GM10266 (cell line): ENCODE results near the gene TYMP.

Experiments
- DNase-seq: peaks from one replicate; pipeline ENCODE4 v3.0.0; 2012; ENCODE audit errors: extremely low spot score
- TF ChIP-seq, protein P1 (sequence below): IDR thresholded peaks from 2 replicates; pipeline ENCODE4 v1.5.1; 2012; ENCODE audit warnings: mild to moderate bottlenecking, low read depth; ENCODE audit not compliant: control insufficient read depth, insufficient read depth; ENCODE audit errors: missing control alignments

The TYMP gene

DNA sequence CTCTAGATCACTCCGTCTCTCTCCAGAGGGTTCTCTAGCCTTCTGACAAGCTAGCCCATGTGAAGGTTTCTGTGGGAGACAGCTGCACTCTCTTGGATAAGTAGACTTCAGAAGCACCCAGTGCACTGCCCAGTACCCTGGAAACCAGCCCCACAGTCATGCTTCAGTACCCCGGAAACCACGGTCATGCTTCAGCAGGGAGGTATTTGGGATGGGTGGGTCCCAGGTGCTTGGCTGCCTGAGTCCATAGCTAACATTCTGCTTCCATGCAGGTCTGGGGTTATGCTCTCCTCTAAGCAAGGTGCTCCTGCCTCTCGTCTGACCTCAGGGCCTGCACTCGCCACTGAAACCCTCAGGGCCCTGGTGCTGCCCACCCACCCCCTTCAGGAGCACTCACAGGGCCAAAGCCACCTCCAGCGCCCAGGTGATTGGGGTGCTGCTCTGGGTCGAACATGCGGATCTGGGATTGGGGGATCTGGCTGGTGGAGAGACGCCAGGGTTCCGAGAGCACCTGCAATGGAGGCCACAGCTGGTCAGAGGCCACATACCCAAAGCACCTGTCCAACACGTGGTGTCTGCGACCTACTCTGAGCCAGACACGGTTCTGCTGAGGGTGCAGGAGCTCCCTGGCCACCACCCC, 40.2 kb upstream of the TYMP start:
- no peak for DNase-seq
- TF ChIP-seq, protein P1, sequence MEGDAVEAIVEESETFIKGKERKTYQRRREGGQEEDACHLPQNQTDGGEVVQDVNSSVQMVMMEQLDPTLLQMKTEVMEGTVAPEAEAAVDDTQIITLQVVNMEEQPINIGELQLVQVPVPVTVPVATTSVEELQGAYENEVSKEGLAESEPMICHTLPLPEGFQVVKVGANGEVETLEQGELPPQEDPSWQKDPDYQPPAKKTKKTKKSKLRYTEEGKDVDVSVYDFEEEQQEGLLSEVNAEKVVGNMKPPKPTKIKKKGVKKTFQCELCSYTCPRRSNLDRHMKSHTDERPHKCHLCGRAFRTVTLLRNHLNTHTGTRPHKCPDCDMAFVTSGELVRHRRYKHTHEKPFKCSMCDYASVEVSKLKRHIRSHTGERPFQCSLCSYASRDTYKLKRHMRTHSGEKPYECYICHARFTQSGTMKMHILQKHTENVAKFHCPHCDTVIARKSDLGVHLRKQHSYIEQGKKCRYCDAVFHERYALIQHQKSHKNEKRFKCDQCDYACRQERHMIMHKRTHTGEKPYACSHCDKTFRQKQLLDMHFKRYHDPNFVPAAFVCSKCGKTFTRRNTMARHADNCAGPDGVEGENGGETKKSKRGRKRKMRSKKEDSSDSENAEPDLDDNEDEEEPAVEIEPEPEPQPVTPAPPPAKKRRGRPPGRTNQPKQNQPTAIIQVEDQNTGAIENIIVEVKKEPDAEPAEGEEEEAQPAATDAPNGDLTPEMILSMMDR: no peak

DNA sequence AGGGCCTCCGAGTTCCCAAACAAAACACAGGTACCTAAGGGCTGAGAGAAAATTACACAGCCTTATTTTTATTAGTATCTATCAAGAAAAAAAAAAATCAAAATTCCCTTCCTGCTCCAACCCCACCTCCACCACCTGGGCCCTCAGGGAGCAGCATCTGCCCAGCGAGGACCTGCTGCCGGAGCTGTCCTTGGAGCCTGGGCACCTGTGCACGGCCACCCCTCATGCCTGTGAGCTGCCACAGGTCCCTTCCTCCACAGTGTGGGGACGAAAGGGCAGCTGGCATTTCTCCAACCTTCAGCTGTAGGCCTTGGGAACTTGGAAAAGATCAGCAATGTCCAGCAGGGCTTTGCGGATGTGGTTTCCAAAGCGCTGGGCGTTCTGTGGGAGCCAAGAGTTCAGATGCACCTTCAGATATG, 39.2 kb upstream of the TYMP start:
- no peak for DNase-seq
- TF ChIP-seq, protein P1: no peak

DNA sequence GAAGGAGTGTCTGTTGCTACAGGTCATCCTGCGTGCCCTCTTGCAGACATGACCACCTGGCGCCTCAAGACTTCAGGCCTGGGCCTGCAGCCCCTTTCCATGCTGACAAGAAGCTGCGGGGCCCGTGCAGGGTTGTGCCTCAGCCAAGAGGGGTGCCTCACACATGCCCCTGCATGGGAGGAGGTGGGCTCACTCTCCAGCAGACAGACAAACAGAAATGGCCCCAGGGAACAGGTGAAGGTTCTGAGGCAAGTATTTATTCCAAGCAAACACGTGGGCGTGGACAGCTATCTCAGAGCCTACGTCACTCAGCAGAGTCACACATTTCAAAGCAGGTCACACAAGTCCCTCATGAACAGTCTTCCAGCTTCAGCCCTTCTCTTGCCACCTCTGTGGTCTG, 38.8 kb upstream of the TYMP start:
- no peak for DNase-seq
- TF ChIP-seq, protein P1: no peak

DNA sequence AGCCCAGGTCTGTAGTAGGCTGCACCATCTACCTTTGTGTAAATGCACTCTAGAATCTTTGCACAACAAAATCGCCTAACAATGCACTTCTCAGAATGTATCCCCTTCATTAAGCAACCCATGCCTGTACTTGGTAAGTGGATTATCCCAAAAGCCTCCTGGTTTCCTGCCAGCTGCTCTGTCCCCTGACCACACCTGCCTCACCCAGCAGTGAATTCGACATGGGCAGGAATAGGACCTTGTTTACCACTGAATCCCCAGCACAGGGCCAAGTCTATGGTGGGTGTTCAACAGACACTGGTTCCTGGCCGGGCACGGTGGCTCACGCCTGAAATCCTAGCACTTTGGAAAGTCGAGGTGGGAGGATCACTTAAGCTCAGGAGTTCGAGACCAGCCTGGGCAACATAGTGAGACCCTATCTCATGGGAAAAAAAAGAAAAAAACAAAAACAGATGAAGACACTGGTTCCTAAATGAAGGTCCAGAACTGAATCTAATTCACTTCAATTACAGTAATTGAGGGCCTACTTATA, 38.0 kb upstream of the TYMP start:
- TF ChIP-seq, protein P1: no peak

DNA sequence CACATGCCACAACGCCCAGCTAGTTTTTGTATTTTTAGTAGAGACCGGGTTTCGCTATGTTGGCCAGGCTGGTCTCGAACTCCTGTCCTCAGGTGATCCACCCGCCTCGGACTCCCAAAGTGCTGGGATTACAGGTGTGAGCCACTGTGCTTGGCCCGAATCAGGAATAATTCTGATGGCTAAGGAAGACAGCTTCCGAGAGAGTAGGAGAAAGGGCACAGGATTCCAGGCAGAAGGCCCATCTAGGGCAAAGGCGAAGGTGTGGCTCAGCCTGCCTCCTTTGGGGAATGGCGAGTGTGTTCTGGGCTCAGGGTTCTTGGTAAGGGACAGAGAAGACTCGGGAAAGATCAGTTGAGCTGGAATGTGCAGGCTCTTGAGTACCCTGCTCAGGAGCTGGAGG, 34.5 kb upstream of the TYMP start:
- TF ChIP-seq, protein P1: no peak
- no peak for DNase-seq

More for the DNA sequence above, 38.0 kb upstream of the TYMP start:
- no peak for DNase-seq

DNA sequence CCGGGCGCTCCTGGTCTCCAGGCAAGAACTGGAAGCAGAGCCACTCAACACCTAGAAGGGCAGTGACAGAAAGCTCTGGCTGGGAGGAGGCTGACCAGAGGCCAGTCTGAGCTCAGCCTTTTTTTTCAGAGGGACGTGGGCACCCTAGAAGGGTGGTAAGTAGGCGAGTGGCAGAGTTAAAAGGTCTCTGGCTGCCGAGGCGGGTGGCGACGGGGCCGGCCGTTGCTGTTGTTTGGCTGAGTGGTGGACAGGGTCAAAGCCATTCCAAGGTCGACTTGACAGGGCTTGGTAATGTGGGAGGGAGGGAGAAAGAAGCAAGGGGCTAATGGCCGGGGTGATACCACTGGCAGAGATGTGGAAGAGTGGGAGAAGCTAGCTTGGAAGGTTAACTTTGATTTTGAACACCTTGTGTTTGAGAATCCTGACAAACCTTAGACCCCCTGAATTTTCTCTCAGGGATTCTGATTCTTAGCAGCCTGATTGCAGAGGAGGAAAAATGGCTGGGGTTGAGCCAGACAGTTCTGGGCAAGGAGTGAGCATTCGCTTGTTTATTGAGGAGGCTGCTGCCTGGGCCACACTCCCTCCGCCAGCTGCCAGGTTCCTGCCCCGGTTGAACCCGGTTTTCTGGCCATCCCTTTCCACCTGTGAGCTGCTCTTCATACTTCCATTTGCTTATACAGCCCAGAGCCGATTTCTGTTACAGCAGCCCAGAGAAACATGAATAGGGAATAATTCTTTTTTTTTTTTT, 33.8 kb upstream of the TYMP start:
- TF ChIP-seq, protein P1: no peak
- no peak for DNase-seq
